ENCODE measurements around the gene CCDC9. TPM values are rescaled to one million over a fixed set of nuclear protein-coding genes. Genes with fewer than 3 reads are reported as not detected.
A peak's percentile ranks its signal among the peaks of the same experiment; 100 is the strongest.

The CCDC9 gene
- total RNA-seq, 2 experiments from 2014 or later, result 22.4 to 30.6 TPM

DNA sequence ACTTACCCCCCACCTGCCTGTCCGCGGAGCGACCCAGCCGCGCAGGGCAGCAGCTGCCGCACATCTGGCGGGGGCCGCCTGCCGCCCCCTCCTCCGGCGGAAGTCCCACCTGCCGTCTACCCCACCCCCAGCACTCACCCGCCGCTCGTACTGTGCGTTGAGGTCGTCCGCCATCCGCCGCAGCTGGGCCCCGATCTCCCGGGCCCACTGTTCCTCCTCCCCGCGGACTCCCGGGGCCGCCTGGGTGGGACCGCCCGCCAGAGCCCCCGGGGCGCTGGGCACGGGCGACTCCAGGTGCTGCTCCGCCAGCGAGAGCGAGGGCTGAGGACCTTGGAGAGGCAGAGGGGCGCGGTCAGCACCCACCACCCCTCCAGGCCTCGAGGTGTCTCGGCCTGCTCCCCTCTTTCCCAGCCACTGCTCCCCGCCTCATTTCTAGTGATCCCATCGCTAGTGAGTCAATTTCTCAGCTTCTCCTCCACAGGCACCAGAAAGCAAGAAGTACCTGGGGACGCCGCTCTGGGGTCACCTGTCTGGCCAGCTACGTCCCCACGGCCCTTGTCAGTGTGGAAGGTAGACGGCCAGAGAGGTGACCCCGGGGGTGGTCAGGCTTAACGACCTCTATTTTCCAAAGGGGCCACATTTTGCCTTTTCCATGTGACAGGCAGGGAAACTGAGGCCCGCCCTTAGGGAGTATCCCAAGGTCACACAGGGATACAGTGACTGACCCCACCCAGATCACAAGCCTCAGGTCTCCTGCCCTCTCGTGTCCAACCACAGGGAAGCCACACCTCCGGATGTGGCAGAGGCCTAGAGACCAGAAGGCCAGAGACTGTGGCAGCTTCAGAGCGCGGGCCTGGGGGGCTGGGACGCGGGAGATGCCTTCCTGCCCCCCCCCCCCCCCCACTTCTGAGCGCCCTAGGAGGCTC is 29.6 kb upstream of the CCDC9 start:
- Mint-ChIP-seq H3K4me1 (peaks cover 21% of the 10 kb centered on the region), H3K9me3 (ENCODE audit: low read depth) (no peaks in the 10 kb centered on the region), H3K27ac (peak overlapping the region; percentile 84), H3K27me3 (no peaks in the 10 kb centered on the region), H3K4me3 (peak overlapping the region; percentile 77), H3K36me3 (ENCODE audit: low read depth) (peaks cover 8% of the 10 kb centered on the region)
- ChIA-PET POLR2A (interaction anchor here (0.6 to 2.1 kb wide), 10 partner anchors 16 to 220 kb away, joined by 4 to 24 read pairs (median 10); partner anchors contain the start of genes CCDC9 and ZC3H4), CTCF (interaction anchor here (0.6 to 4.4 kb wide), 6 partner anchors 11 to 47 kb away, joined by 3 to 43 read pairs (median 6); no protein-coding TSS in a partner anchor)
- DNase-seq (peak; percentile 78), ATAC-seq (peak; percentile 7)
- intact Hi-C loops (cut with DNase I, micrococcal nuclease), result loop anchor here (1.0 to 5.0 kb wide), 13 partner anchors 18 to 624 kb away; partner anchors contain the start of genes CALM3 (in 1 of the 2), CCDC9 (in 1 of the 2), DHX34 (in 1 of the 2) and INAFM1 (in 1 of the 2)

DNA sequence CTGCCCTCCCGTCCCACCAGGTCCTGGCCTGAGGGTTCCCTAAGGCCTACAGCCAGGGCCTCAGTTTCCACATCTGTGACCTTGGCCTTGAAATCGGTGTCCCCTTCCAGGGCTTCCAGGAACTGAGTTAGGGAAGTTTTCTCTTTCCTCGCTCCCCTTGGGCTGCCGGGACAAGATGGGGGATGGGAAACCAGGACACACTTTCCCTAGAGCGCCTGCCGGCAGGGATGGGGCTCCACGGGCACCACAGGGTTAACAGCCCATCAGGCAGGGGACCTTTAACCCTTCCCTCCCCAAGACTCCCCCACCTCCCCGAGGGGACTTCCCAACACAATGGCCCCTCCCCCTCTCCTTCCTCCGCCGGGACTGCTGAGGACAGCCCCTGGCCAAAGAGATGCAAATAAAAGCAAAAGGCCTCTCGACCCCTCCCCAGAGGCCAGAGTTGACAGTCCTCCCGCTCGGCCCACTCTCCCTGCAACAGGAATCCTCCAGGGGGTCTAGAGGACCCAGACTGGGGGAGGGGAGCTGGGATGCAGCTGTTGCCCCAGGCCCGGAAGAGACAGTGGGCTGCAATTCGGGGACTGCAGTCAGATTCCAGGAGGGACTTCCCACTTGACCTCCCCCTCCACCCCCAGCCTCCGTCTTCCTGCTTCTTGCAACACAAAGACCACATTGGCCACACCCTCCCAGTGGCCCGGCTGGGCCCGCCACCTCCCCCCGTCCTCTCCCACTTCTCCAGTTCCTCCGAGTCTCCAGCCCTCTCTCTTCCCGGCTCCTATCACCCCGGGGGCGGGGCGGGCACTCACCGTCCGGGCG is 28.8 kb upstream of the CCDC9 start:
- CTCF ChIA-PET, result interaction anchor here (1.2 to 4.4 kb wide), 2 partner anchors 19 to 70 kb away, joined by 4 to 43 read pairs; no protein-coding TSS in a partner anchor
- intact Hi-C loops (cut with DNase I, micrococcal nuclease), result loop anchor here (2.0 to 5.0 kb wide), 3 partner anchors 41 to 625 kb away; partner anchors contain the start of gene CALM3 (in 1 of the 2)
- peaks cover 8% of the 10 kb centered on the region for H3K36me3 Mint-ChIP-seq (ENCODE audit: low read depth)
- DNase-seq, result peak; percentile 82
- H3K27ac Mint-ChIP-seq, result peak overlapping the region; percentile 73
- POLR2A ChIA-PET, result interaction anchor here (0.6 to 2.1 kb wide), 3 partner anchors 17 to 219 kb away, joined by 6 to 24 read pairs (median 10); partner anchors contain the start of gene CCDC9
- H3K27me3 Mint-ChIP-seq, result no peaks in the 10 kb centered on the region
- peak; percentile 9 for ATAC-seq
- peak overlapping the region; percentile 77 for H3K4me3 Mint-ChIP-seq
- H3K9me3 Mint-ChIP-seq (ENCODE audit: low read depth), result no peaks in the 10 kb centered on the region
- H3K4me1 Mint-ChIP-seq, result peaks cover 30% of the 10 kb centered on the region

DNA sequence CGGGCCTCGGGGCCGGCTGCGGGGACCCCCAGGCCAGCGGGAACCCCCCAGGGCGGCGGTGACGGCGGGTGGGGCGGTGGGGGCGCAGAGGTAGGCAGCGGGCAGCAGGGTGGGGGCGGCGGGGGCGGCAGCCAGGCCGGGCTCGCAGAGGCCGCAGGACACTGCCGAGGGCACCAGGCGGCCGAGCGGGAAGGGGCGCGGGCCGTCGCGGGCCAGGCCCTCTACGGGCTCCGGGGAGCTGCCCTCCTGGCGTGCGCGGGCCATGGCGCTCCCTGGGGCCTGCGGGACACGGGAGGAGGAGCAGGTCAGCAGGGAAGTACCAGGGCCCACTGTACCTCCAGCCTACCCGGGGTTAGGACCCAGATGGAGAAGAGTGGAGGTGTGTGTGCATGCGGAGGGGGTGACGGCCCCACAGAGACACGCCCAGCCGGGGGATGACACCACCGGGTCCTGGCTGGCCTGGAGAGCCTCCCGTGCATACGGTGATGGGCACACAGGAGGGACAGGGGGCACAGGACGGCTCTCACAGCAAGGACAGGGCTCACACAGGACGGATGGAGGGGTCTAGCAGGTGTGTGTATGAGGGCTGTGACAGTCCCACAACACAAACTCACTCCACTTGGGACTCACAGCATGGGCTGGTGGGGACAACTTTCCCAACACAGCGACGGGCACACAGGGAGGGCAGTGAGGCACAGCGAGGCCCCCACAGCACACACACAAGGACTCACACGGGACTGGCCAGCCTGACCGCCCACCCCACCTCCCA is 28.0 kb upstream of the CCDC9 start:
- ATAC-seq, result peak; percentile 10
- DNase-seq, result peak; percentile 72
- no peaks in the 10 kb centered on the region for H3K27me3 Mint-ChIP-seq
- H3K9me3 Mint-ChIP-seq (ENCODE audit: low read depth), result no peaks in the 10 kb centered on the region
- CTCF ChIA-PET, result interaction anchor here (1.2 kb wide), 1 partner anchor 71 kb away, joined by 4 read pairs; no protein-coding TSS in a partner anchor
- POLR2A ChIA-PET, result no interaction called here
- H3K4me3 Mint-ChIP-seq, result peak overlapping the region; percentile 77
- H3K4me1 Mint-ChIP-seq, result peaks cover 35% of the 10 kb centered on the region
- intact Hi-C loops (cut with DNase I, micrococcal nuclease), result loop anchor here (5.0 kb wide), 2 partner anchors 71 to 626 kb away; partner anchors contain the start of gene CALM3 (in 1 of the 2)
- no peak overlapping the region for H3K27ac Mint-ChIP-seq
- H3K36me3 Mint-ChIP-seq (ENCODE audit: low read depth), result peaks cover 8% of the 10 kb centered on the region

DNA sequence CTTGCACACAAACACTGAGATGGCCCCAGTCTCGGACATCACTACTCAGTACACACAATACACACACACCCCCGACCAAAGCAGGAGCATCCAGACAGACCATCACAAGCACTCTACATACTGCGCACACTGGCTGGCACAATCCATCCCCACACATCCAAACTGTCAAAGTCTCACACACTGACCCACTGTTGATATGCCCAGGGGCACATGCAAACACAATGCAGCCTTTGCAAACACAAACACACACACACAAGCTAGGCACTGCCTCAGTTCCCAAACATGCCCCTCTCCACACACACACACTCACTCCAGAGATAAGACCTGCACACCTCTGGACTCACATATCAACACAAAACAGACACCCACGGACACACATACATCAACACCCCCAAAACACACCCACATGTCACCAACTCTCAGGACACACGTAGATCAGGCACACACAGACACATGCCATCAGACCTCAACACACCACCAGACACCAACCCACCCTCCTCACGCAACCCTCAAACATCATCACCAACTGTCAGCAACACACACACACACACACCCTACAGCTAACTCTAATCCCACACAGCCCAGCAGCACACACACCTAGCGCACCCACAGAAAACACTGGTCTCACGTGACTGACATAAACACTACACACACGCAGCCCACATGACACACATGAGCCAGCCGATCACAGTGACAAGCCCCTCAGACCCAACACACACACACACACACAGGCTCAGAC is 27.2 kb upstream of the CCDC9 start:
- H3K27me3 Mint-ChIP-seq, result no peaks in the 10 kb centered on the region

DNA sequence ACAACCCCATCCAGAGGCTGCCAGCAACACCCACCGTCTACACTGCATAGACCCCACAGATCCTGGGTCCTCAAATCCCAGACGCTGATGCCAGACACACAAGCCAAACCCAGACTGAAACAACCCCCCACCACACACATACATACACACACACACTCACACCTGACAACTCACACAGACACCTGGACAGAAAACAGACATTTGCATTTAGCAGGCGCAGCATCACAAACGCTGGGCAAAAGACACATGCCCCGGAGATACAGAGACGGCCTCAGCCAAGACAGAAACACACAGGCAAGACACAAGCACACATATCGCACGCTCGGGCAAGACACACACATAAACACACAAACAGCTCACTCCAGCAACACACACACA is 26.7 kb upstream of the CCDC9 start:
- H3K27ac Mint-ChIP-seq, result no peak overlapping the region
- ChIA-PET CTCF (interaction anchor here (0.6 kb wide), 1 partner anchor 369 kb away, joined by 4 read pairs; no protein-coding TSS in a partner anchor), POLR2A (interaction anchor here (0.6 to 1.1 kb wide), 2 partner anchors 14 to 49 kb away, joined by 3 to 5 read pairs; no protein-coding TSS in a partner anchor)
- no peaks in the 10 kb centered on the region for H3K27me3 Mint-ChIP-seq
- peaks cover 6% of the 10 kb centered on the region for H3K36me3 Mint-ChIP-seq (ENCODE audit: low read depth)
- H3K4me3 Mint-ChIP-seq, result no peak overlapping the region
- peak; percentile 37 for DNase-seq
- H3K9me3 Mint-ChIP-seq (ENCODE audit: low read depth), result no peaks in the 10 kb centered on the region
- intact Hi-C loops (cut with DNase I, micrococcal nuclease), result loop anchor here (1.0 to 5.0 kb wide), 4 partner anchors 12 to 627 kb away; partner anchors contain the start of gene CALM3 (in 1 of the 2)
- H3K4me1 Mint-ChIP-seq, result peaks cover 35% of the 10 kb centered on the region
- no peak for ATAC-seq

More for the DNA sequence above, 27.2 kb upstream of the CCDC9 start:
- CTCF ChIA-PET, result no interaction called here
- no peak overlapping the region for H3K27ac Mint-ChIP-seq
- DNase-seq (peak; percentile 41), ATAC-seq (no peak)
- intact Hi-C loops (cut with DNase I, micrococcal nuclease), result loop anchor here (5.0 kb wide), 2 partner anchors 72 to 627 kb away; partner anchors contain the start of gene CALM3 (in 1 of the 2)
- peaks cover 6% of the 10 kb centered on the region for H3K36me3 Mint-ChIP-seq (ENCODE audit: low read depth)
- POLR2A ChIA-PET, result interaction anchor here (0.6 to 1.1 kb wide), 2 partner anchors 15 to 50 kb away, joined by 3 to 5 read pairs; no protein-coding TSS in a partner anchor
- peaks cover 35% of the 10 kb centered on the region for H3K4me1 Mint-ChIP-seq
- no peak overlapping the region for H3K4me3 Mint-ChIP-seq
- no peaks in the 10 kb centered on the region for H3K9me3 Mint-ChIP-seq (ENCODE audit: low read depth)

DNA sequence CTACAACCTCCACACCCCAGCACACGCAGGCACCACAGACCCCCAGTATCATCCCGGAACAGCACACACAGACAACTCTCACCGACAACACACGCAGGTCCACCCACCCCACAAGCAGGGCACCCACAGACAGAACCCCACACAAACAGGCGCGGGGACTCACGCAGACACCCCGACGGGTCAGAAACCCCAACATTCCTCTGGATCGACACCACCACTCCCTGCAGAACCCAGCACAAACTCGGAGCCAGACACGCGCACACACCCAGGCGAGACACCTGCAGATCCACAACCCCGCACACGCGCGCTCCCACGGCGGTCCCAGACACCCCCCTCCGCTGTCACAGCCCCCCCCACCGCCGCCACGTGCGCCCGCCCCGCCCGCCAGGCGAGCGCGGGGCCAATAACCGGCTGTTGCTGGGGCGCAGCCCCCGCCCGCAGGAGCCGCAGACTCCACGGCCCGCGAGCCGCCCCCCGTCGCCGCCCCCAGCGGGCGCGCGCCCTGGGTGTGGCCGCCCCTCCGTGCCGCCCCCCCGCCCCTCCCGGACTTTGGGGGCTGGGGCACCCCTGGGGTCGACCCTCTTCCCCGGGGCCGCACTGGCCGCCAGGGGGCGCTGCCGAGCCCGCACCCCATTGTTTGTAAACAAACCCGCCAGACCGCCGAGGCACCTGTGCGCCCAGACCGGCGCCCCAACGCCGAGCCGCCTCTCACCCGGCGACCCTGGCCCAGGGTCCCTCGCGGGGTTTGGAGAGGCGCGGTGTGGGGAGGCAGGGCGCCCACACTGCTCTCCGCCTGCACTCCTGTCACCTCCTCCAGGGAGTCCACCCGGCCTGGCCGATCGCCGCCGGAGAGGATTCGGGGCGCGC is 26.0 kb upstream of the CCDC9 start:
- no peaks in the 10 kb centered on the region for H3K9me3 Mint-ChIP-seq (ENCODE audit: low read depth)
- peak overlapping the region; percentile 48 for H3K4me3 Mint-ChIP-seq

DNA sequence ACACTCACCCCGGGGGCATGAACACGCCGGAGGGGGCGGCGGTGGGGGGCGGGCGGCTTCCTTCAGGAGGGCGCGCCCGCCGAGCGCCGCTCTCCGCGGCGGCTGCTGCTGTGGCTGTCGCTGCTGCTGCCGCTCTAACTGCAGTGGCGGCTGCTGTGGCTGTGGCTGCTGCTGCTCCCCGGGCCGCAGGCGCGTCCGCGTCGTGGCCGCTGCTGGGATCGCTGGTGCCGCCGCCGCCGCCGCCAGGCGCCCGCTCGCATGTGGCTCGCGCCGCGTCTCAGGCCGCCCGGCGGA is 25.5 kb upstream of the CCDC9 start, which contains the start of gene BBC3:
TSS of gene BBC3 (minus strand) at position 279 of the 294 bp plus-strand sequence. CDS start 2,768 bp downstream, outside the sequence.
- no peak for ATAC-seq
- ChIA-PET POLR2A (no interaction called here), CTCF (no interaction called here)
- Mint-ChIP-seq H3K27me3 (no peaks in the 10 kb centered on the region), H3K36me3 (ENCODE audit: low read depth) (no peaks in the 10 kb centered on the region), H3K4me1 (peaks cover 30% of the 10 kb centered on the region), H3K9me3 (ENCODE audit: low read depth) (no peaks in the 10 kb centered on the region), H3K27ac (peak within 1 kb of the TSS; percentile 71), H3K4me3 (peak within 1 kb of the TSS; percentile 61)
- no peak for DNase-seq
- intact Hi-C loops (cut with DNase I, micrococcal nuclease), result loop anchor here (1.0 kb wide), 4 partner anchors 10 to 43 kb away; partner anchors contain the start of genes CCDC9 (in 1 of the 2) and INAFM1 (in 1 of the 2)

More for the DNA sequence above, 26.0 kb upstream of the CCDC9 start:
- no peaks in the 10 kb centered on the region for H3K27me3 Mint-ChIP-seq
- no peak overlapping the region for H3K27ac Mint-ChIP-seq
- DNase-seq, result peak; percentile 87
- ChIA-PET CTCF (interaction anchor here (0.6 kb wide), 1 partner anchor 370 kb away, joined by 4 read pairs; no protein-coding TSS in a partner anchor), POLR2A (interaction anchor here (0.6 to 1.1 kb wide), 2 partner anchors 14 to 49 kb away, joined by 3 to 5 read pairs; no protein-coding TSS in a partner anchor)
- peaks cover 35% of the 10 kb centered on the region for H3K4me1 Mint-ChIP-seq
- no peak for ATAC-seq
- intact Hi-C loops (cut with DNase I, micrococcal nuclease), result loop anchor here (1.0 kb wide), 2 partner anchors 11 to 14 kb away; no protein-coding TSS in a partner anchor
- H3K36me3 Mint-ChIP-seq (ENCODE audit: low read depth), result peaks cover 5% of the 10 kb centered on the region

DNA sequence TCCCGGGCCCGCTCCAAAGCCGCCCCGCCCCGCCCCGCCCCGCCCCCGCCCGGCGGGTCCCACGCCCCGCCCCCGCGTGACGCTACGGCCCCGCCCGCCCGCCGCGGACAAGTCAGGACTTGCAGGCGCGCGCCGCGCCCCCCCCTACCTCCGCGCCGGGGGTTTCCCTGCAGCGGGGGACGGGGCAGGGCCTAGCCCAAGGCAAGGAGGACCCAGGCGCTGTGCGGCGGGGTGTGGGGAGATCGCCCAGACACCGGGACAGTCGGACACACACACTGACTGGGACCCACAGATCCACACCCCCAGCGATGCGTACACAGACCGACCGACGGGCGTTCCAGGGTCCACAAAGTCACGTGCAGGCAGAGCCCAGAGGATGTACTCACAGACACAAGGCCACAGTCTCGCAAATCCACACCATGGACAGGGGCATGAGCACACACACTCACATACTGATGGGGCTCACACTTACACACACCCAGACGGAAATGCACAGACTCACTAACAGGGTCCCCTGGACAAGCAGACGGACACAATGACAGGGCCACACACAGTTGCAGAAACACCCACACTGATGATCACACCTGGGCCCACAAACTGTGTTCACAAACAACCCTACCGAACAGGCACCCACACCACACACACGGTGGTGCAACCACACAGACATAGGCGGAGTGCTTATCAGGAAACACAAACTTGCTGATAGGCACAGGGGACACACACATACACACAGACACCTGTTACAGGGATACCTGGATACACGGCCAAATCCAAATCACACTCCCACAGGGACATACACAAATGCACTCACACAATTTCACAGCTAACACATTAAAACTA is 24.9 kb upstream of the CCDC9 start:
- H3K36me3 Mint-ChIP-seq (ENCODE audit: low read depth), result no peaks in the 10 kb centered on the region
- intact Hi-C loops (cut with DNase I, micrococcal nuclease), result loop anchor here in 1 of 2 experiments (1.0 kb wide), 3 partner anchors 10 to 43 kb away; partner anchors contain the start of genes CCDC9 and INAFM1
- ChIA-PET CTCF (interaction anchor here (1.0 to 2.1 kb wide), 5 partner anchors 8 to 20 kb away, joined by 3 to 19 read pairs (median 4); no protein-coding TSS in a partner anchor), POLR2A (no interaction called here)
- H3K27ac Mint-ChIP-seq, result peak overlapping the region; percentile 71
- H3K4me3 Mint-ChIP-seq, result peak overlapping the region; percentile 61
- H3K27me3 Mint-ChIP-seq, result no peaks in the 10 kb centered on the region
- peak; percentile 63 for ATAC-seq
- H3K9me3 Mint-ChIP-seq (ENCODE audit: low read depth), result no peaks in the 10 kb centered on the region
- peaks cover 30% of the 10 kb centered on the region for H3K4me1 Mint-ChIP-seq
- DNase-seq, result peak; percentile 95

Data from activated CD4-positive, alpha-beta T cell treated with anti-CD3 and anti-CD28 coated beads for 36 hours (primary cell).